ENCODE data around the gene MYO5A.

DNA sequence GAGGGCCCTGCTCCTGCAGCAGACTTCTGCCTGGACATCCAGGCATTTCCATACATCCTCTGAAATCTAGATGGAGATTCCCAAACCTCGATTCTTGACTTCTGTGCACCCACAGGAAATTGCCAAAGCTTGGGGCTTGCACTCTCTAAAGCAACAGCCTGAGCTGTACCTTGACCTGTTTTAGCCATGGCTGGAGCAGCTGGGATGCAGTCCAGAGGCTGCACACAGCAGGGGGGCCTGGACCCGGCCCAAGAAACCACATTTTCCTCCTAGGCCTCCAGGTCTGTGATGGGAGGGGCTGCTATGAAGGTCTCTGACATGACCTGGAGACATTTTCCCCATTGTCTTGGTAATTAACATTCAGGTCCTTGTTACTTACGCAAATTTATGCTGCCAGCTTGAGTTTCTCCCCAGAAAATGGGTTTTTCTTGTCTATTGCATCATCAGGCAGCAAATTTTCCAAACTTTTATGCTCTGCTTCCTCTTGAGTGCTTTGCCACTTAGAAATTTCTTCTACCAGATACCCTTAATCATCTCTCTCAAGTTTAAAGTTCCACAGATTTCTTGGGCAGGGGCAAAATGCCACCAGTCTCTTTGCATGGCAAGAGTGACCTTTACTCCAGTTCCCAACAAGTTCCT lies 11.8 kb upstream of the MYO5A start:
- TF ChIP-seq ESRRG (CRISPR knock-in tag; IDR thresholded peaks at IDR 0.05): no peak
- no peak for TF ChIP-seq GLIS3 (CRISPR knock-in tag; IDR thresholded peaks at IDR 0.05)
- TF ChIP-seq PPARA (CRISPR knock-in tag; IDR thresholded peaks at IDR 0.05; ENCODE audit: borderline replicate concordance): no peak
- no peak for TF ChIP-seq ZC3H10 (CRISPR knock-in tag; IDR thresholded peaks at IDR 0.05)
- no peak for TF ChIP-seq ARNTL (CRISPR knock-in tag; IDR thresholded peaks at IDR 0.05; ENCODE audit: borderline replicate concordance, low read depth)
- TF ChIP-seq, protein P1, sequence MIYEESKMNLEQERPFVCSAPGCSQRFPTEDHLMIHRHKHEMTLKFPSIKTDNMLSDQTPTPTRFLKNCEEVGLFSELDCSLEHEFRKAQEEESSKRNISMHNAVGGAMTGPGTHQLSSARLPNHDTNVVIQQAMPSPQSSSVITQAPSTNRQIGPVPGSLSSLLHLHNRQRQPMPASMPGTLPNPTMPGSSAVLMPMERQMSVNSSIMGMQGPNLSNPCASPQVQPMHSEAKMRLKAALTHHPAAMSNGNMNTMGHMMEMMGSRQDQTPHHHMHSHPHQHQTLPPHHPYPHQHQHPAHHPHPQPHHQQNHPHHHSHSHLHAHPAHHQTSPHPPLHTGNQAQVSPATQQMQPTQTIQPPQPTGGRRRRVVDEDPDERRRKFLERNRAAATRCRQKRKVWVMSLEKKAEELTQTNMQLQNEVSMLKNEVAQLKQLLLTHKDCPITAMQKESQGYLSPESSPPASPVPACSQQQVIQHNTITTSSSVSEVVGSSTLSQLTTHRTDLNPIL (CRISPR knock-in tag; IDR thresholded peaks at IDR 0.05; ENCODE audit: low read depth): no peak
- TF ChIP-seq, protein P2, sequence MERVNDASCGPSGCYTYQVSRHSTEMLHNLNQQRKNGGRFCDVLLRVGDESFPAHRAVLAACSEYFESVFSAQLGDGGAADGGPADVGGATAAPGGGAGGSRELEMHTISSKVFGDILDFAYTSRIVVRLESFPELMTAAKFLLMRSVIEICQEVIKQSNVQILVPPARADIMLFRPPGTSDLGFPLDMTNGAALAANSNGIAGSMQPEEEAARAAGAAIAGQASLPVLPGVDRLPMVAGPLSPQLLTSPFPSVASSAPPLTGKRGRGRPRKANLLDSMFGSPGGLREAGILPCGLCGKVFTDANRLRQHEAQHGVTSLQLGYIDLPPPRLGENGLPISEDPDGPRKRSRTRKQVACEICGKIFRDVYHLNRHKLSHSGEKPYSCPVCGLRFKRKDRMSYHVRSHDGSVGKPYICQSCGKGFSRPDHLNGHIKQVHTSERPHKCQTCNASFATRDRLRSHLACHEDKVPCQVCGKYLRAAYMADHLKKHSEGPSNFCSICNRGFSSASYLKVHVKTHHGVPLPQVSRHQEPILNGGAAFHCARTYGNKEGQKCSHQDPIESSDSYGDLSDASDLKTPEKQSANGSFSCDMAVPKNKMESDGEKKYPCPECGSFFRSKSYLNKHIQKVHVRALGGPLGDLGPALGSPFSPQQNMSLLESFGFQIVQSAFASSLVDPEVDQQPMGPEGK (CRISPR knock-in tag; IDR thresholded peaks at IDR 0.05; ENCODE audit: borderline replicate concordance): no peak
- TF ChIP-seq ZNF565 (CRISPR knock-in tag; conservative IDR thresholded peaks at IDR 0.05; ENCODE audit: low read depth): no peak
